ENCODE data around the gene CDPF1.

The CDPF1 gene

GRCh38 chr22:46241396-46242007, 8.6 kb downstream of the CDPF1 start:
- Histone ChIP-seq H3K27ac (ENCODE audit: low read depth, low read length) (no peak overlapping the region), H3K27me3 (ENCODE audit: control insufficient read depth in 5 of 5, insufficient read depth in 4 of 5, low read length in 5 of 5) (no peaks in the 10 kb centered on the region), H3K9ac (ENCODE audit: low read length in 5 of 5) (no peak overlapping the region), H3K9me3 (ENCODE audit: control insufficient read depth in 5 of 5, low read length in 5 of 5) (no peaks in the 10 kb centered on the region), H3K4me1 (ENCODE audit: control insufficient read depth in 5 of 5, insufficient read depth in 5 of 5, low read length in 5 of 5) (peaks cover 5 to 16% (median 10%) of the 10 kb centered on the region in 5 donors), H3K4me3 (ENCODE audit: low read depth in 1 of 5, low read length in 5 of 5) (no peak overlapping the region), H3K36me3 (ENCODE audit: control insufficient read depth in 5 of 5, insufficient read depth in 5 of 5, low read length in 5 of 5) (peaks cover 0 to 57% (median 44%) of the 10 kb centered on the region in 5 donors)

GRCh38 chr22:46240907-46241306, 9.2 kb downstream of the CDPF1 start:
- Histone ChIP-seq H3K27me3 (ENCODE audit: control insufficient read depth in 5 of 5, insufficient read depth in 4 of 5, low read length in 5 of 5) (no peaks in the 10 kb centered on the region), H3K4me1 (ENCODE audit: control insufficient read depth in 5 of 5, insufficient read depth in 5 of 5, low read length in 5 of 5) (peaks cover 5 to 14% (median 10%) of the 10 kb centered on the region in 5 donors), H3K36me3 (ENCODE audit: control insufficient read depth in 5 of 5, insufficient read depth in 5 of 5, low read length in 5 of 5) (peaks cover 0 to 59% (median 48%) of the 10 kb centered on the region in 5 donors), H3K9me3 (ENCODE audit: control insufficient read depth in 5 of 5, low read length in 5 of 5) (no peaks in the 10 kb centered on the region), H3K4me3 (ENCODE audit: low read depth in 1 of 5, low read length in 5 of 5) (no peak overlapping the region), H3K9ac (ENCODE audit: low read length in 5 of 5) (no peak overlapping the region), H3K27ac (ENCODE audit: low read depth, low read length) (no peak overlapping the region)

GRCh38 chr22:46240506-46240905, 9.6 kb downstream of the CDPF1 start:
- Histone ChIP-seq H3K9ac (ENCODE audit: low read length in 5 of 5) (no peak overlapping the region), H3K36me3 (ENCODE audit: control insufficient read depth in 5 of 5, insufficient read depth in 5 of 5, low read length in 5 of 5) (peaks cover 2 to 59% (median 50%) of the 10 kb centered on the region in 5 donors), H3K27ac (ENCODE audit: low read depth, low read length) (no peak overlapping the region), H3K9me3 (ENCODE audit: control insufficient read depth in 5 of 5, low read length in 5 of 5) (no peaks in the 10 kb centered on the region), H3K4me3 (ENCODE audit: low read depth in 1 of 5, low read length in 5 of 5) (no peak overlapping the region), H3K4me1 (ENCODE audit: control insufficient read depth in 5 of 5, insufficient read depth in 5 of 5, low read length in 5 of 5) (peaks cover 2 to 10% (median 6%) of the 10 kb centered on the region in 5 donors), H3K27me3 (ENCODE audit: control insufficient read depth in 5 of 5, insufficient read depth in 4 of 5, low read length in 5 of 5) (no peaks in the 10 kb centered on the region)

GRCh38 chr22:46240073-46240472, 10.0 kb downstream of the CDPF1 start:
- no peak overlapping the region for H3K4me3 ChIP-seq (ENCODE audit: low read depth in 1 of 5, low read length in 5 of 5)
- H3K27ac ChIP-seq (ENCODE audit: low read depth, low read length), result no peak overlapping the region
- peaks cover 4 to 62% (median 54%) of the 10 kb centered on the region in 5 donors for H3K36me3 ChIP-seq (ENCODE audit: control insufficient read depth in 5 of 5, insufficient read depth in 5 of 5, low read length in 5 of 5)
- H3K9me3 ChIP-seq (ENCODE audit: control insufficient read depth in 5 of 5, low read length in 5 of 5), result no peaks in the 10 kb centered on the region
- H3K27me3 ChIP-seq (ENCODE audit: control insufficient read depth in 5 of 5, insufficient read depth in 4 of 5, low read length in 5 of 5), result no peaks in the 10 kb centered on the region
- no peak overlapping the region for H3K9ac ChIP-seq (ENCODE audit: low read length in 5 of 5)
- peaks cover 0 to 5% (median 2%) of the 10 kb centered on the region in 5 donors for H3K4me1 ChIP-seq (ENCODE audit: control insufficient read depth in 5 of 5, insufficient read depth in 5 of 5, low read length in 5 of 5)

GRCh38 chr22:46239261-46240048, 10.6 kb downstream of the CDPF1 start:
- H3K27me3 ChIP-seq (ENCODE audit: control insufficient read depth in 5 of 5, insufficient read depth in 4 of 5, low read length in 5 of 5), result no peaks in the 10 kb centered on the region
- no peak overlapping the region for H3K9ac ChIP-seq (ENCODE audit: low read length in 5 of 5)
- H3K36me3 ChIP-seq (ENCODE audit: control insufficient read depth in 5 of 5, insufficient read depth in 5 of 5, low read length in 5 of 5), result peaks cover 4 to 57% (median 50%) of the 10 kb centered on the region in 5 donors
- H3K4me3 ChIP-seq (ENCODE audit: low read depth in 1 of 5, low read length in 5 of 5), result no peak overlapping the region
- H3K27ac ChIP-seq (ENCODE audit: low read depth, low read length), result no peak overlapping the region
- H3K4me1 ChIP-seq (ENCODE audit: control insufficient read depth in 5 of 5, insufficient read depth in 5 of 5, low read length in 5 of 5), result peaks cover 0 to 5% (median 0%) of the 10 kb centered on the region in 5 donors
- no peaks in the 10 kb centered on the region for H3K9me3 ChIP-seq (ENCODE audit: control insufficient read depth in 5 of 5, low read length in 5 of 5)

- no peak overlapping the region for H3K4me3 ChIP-seq (ENCODE audit: low read depth in 1 of 5, low read length in 5 of 5)
- no peaks in the 10 kb centered on the region for H3K9me3 ChIP-seq (ENCODE audit: control insufficient read depth in 5 of 5, low read length in 5 of 5)
- H3K9ac ChIP-seq (ENCODE audit: low read length in 5 of 5), result no peak overlapping the region
- H3K27me3 ChIP-seq (ENCODE audit: control insufficient read depth in 5 of 5, insufficient read depth in 4 of 5, low read length in 5 of 5), result no peaks in the 10 kb centered on the region
- H3K36me3 ChIP-seq (ENCODE audit: control insufficient read depth in 5 of 5, insufficient read depth in 5 of 5, low read length in 5 of 5), result peaks cover 4 to 49% (median 44%) of the 10 kb centered on the region in 5 donors
- H3K27ac ChIP-seq (ENCODE audit: low read depth, low read length), result no peak overlapping the region
- H3K4me1 ChIP-seq (ENCODE audit: control insufficient read depth in 5 of 5, insufficient read depth in 5 of 5, low read length in 5 of 5), result peaks cover 0 to 5% (median 0%) of the 10 kb centered on the region in 5 donors
These were observed 11.6 kb downstream of the CDPF1 start for GRCh38 chr22:46238541-46238940.

GRCh38 chr22:46237453-46238124, 12.5 kb downstream of the CDPF1 start:
- peaks cover 4 to 49% (median 38%) of the 10 kb centered on the region in 5 donors for H3K36me3 ChIP-seq (ENCODE audit: control insufficient read depth in 5 of 5, insufficient read depth in 5 of 5, low read length in 5 of 5)
- H3K27ac ChIP-seq (ENCODE audit: low read depth, low read length), result no peak overlapping the region
- H3K27me3 ChIP-seq (ENCODE audit: control insufficient read depth in 5 of 5, insufficient read depth in 4 of 5, low read length in 5 of 5), result no peaks in the 10 kb centered on the region
- no peaks in the 10 kb centered on the region for H3K9me3 ChIP-seq (ENCODE audit: control insufficient read depth in 5 of 5, low read length in 5 of 5)
- H3K4me3 ChIP-seq (ENCODE audit: low read depth in 1 of 5, low read length in 5 of 5), result no peak overlapping the region
- H3K9ac ChIP-seq (ENCODE audit: low read length in 5 of 5), result no peak overlapping the region
- peaks cover 0 to 6% (median 2%) of the 10 kb centered on the region in 5 donors for H3K4me1 ChIP-seq (ENCODE audit: control insufficient read depth in 5 of 5, insufficient read depth in 5 of 5, low read length in 5 of 5)

- Histone ChIP-seq H3K27ac (ENCODE audit: low read depth, low read length) (no peak overlapping the region), H3K9ac (ENCODE audit: low read length in 5 of 5) (no peak overlapping the region), H3K4me1 (ENCODE audit: control insufficient read depth in 5 of 5, insufficient read depth in 5 of 5, low read length in 5 of 5) (peaks cover 0 to 6% (median 2%) of the 10 kb centered on the region in 5 donors), H3K36me3 (ENCODE audit: control insufficient read depth in 5 of 5, insufficient read depth in 5 of 5, low read length in 5 of 5) (peaks cover 7 to 55% (median 46%) of the 10 kb centered on the region in 5 donors), H3K27me3 (ENCODE audit: control insufficient read depth in 5 of 5, insufficient read depth in 4 of 5, low read length in 5 of 5) (no peaks in the 10 kb centered on the region), H3K4me3 (ENCODE audit: low read depth in 1 of 5, low read length in 5 of 5) (no peak overlapping the region), H3K9me3 (ENCODE audit: control insufficient read depth in 5 of 5, low read length in 5 of 5) (no peaks in the 10 kb centered on the region)
These were observed 15.1 kb downstream of the CDPF1 start for GRCh38 chr22:46234969-46235368.

- no peaks in the 10 kb centered on the region for H3K27me3 ChIP-seq (ENCODE audit: control insufficient read depth in 5 of 5, insufficient read depth in 4 of 5, low read length in 5 of 5)
- H3K4me3 ChIP-seq (ENCODE audit: low read depth in 1 of 5, low read length in 5 of 5), result no peak overlapping the region
- peaks cover 0 to 6% (median 0%) of the 10 kb centered on the region in 5 donors for H3K4me1 ChIP-seq (ENCODE audit: control insufficient read depth in 5 of 5, insufficient read depth in 5 of 5, low read length in 5 of 5)
- no peak overlapping the region for H3K9ac ChIP-seq (ENCODE audit: low read length in 5 of 5)
- no peaks in the 10 kb centered on the region for H3K9me3 ChIP-seq (ENCODE audit: control insufficient read depth in 5 of 5, low read length in 5 of 5)
- H3K27ac ChIP-seq (ENCODE audit: low read depth, low read length), result no peak overlapping the region
- peaks cover 7 to 40% (median 30%) of the 10 kb centered on the region in 5 donors for H3K36me3 ChIP-seq (ENCODE audit: control insufficient read depth in 5 of 5, insufficient read depth in 5 of 5, low read length in 5 of 5)
These were observed 16.9 kb downstream of the CDPF1 start for GRCh38 chr22:46233231-46233630.

Data from subcutaneous abdominal adipose tissue (tissue), 5 donors.